GM12878 (cell line): ENCODE data around the gene BATF3. TPM values are rescaled to one million over a fixed set of nuclear protein-coding genes. Genes with fewer than 3 reads are reported as not detected.

Source experiments
- ATAC-seq: fragments of 200-7000 bp; cut with Tn5 transposase; 3 replicates; pipeline ENCODE4 v1.9.1; 2020; ENCODE audit warnings: mild to moderate bottlenecking, moderate library complexity
- BruUV-seq: library from RNA; stranded (reverse); fragments of 400-500 nt; replicated peaks from 2 replicates; lab custom pipeline; 2021; lab: Mats Ljungman, UMichigan
- CTCF ChIA-PET: fragments of 300-600 bp; sonication (Branson Sonifier 250); formaldehyde crosslinking; extraction: SDS; loops from one replicate; lab custom pipeline; 2021; ENCODE audit warnings: inconsistent platforms; lab: Yijun Ruan, JAX
- POLR2A ChIA-PET: fragments of 350-600 bp; formaldehyde crosslinking; extraction: SDS; loops from one replicate; lab custom pipeline; 2021; ENCODE audit warnings: inconsistent platforms; lab: Charles Lee
- RAD21 ChIA-PET: fragments of 300-600 bp; sonication (Branson Sonifier 250); formaldehyde crosslinking; loops from one replicate; lab custom pipeline; 2023; ENCODE audit warnings: antibody characterized with exemption; ENCODE audit not compliant: unreplicated experiment; lab: Charles Lee
- SMC1A ChIA-PET: fragments of 300-600 bp; sonication (Branson Sonifier 250); formaldehyde crosslinking; loops from one replicate; lab custom pipeline; 2023; ENCODE audit not compliant: unreplicated experiment, uncharacterized antibody; lab: Charles Lee
- DNase-seq: peaks from one replicate; pipeline ENCODE4 v3.0.0-alpha.2; 2011; ENCODE audit warnings: low read depth, low spot score
- FAIRE-seq: peaks from 3 replicates; lab custom pipeline; 2011; peaks lifted over from hg19 to GRCh38; lab: Jason Lieb, UNC
- H2AFZ ChIP-seq: 2 replicates; pipeline ENCODE4 v1.6.0; 2011; ENCODE audit warnings: low read depth, low read length, control low read depth; ENCODE audit not compliant: control insufficient read depth
- H3K27ac ChIP-seq: 2 replicates; pipeline ENCODE4 v1.5.1; 2011; ENCODE audit warnings: control low read depth; ENCODE audit not compliant: control insufficient read depth, insufficient read depth
- H3K27me3 ChIP-seq, 2 experiments: replicated peaks in 1 of 2; 2 replicates each; pipeline versions ENCODE4 v1.6.0 to v1.6.1; 2011; ENCODE audit warnings: low read length in 1 of 2; ENCODE audit not compliant: control insufficient read depth in 2 of 2, insufficient read depth in 2 of 2
- H3K36me3 ChIP-seq, 2 experiments: 2 replicates each; pipeline ENCODE4 v1.5.1; 2011; ENCODE audit warnings: low read length in 1 of 2; ENCODE audit not compliant: control insufficient read depth in 2 of 2, insufficient read depth in 2 of 2
- H3K4me1 ChIP-seq: 2 replicates; pipeline ENCODE4 v1.6.1; 2011; ENCODE audit warnings: mild to moderate bottlenecking, low read length, moderate library complexity, mixed read lengths; ENCODE audit not compliant: control insufficient read depth, insufficient read depth
- H3K4me2 ChIP-seq: 2 replicates; pipeline ENCODE4 v1.6.0; 2011; ENCODE audit warnings: control low read depth; ENCODE audit not compliant: control insufficient read depth, insufficient read depth
- H3K4me3 ChIP-seq: fragments of 200-600 bp; sonication (generic); 2 replicates; pipeline ENCODE4 v1.5.1; 2016
- H3K79me2 ChIP-seq: 2 replicates; pipeline ENCODE4 v1.6.0; 2011; ENCODE audit warnings: low read length; ENCODE audit not compliant: control insufficient read depth, insufficient read depth
- H3K9ac ChIP-seq: 2 replicates; pipeline ENCODE4 v1.8.0; 2011; ENCODE audit warnings: low read length, control low read depth, mixed read lengths; ENCODE audit not compliant: control insufficient read depth, insufficient read depth
- H3K9me3 ChIP-seq: replicated peaks from 3 replicates; pipeline ENCODE4 v1.5.1; 2011; ENCODE audit warnings: mild to moderate bottlenecking, low read length; ENCODE audit not compliant: control insufficient read depth, insufficient read depth
- H4K20me1 ChIP-seq: 2 replicates; pipeline ENCODE4 v1.6.0; 2011; ENCODE audit not compliant: control insufficient read depth, insufficient read depth
- BCL3 ChIP-seq: IDR thresholded peaks from 2 replicates; pipeline ENCODE4 v1.6.1; 2011; ENCODE audit warnings: borderline replicate concordance, low read depth, mild to moderate bottlenecking, moderate library complexity, low read length; ENCODE audit not compliant: insufficient read depth, poor library complexity, severe bottlenecking
- BRCA1 ChIP-seq: IDR thresholded peaks from 2 replicates; pipeline ENCODE4 v1.6.1; 2011; ENCODE audit warnings: low read depth, low read length, improper control_type of control experiment
- RB1 ChIP-seq: fragments of 450-650 bp; formaldehyde crosslinking; IDR thresholded peaks from 2 replicates; pipeline ENCODE4 v1.6.1; 2017; ENCODE audit warnings: mild to moderate bottlenecking, borderline replicate concordance
- ZBTB4 ChIP-seq: fragments of 450-650 bp; formaldehyde crosslinking; IDR thresholded peaks from 2 replicates; pipeline ENCODE4 v1.4.0; 2022; ENCODE audit warnings: mild to moderate bottlenecking, moderate library complexity
- WGBS: methylation state at CpG from one replicate; pipeline ENCODE4 v1.1.6; 2016; ENCODE audit warnings: low lambda C conversion rate; ENCODE audit not compliant: insufficient replicate concordance, insufficient coverage; ENCODE audit errors: missing lambda C conversion rate; 5-methylcytosine and 5-hydroxymethylcytosine counted together
- in situ Hi-C: fragments of 300-500 bp; cut with MboI; formaldehyde crosslinking; loops from 9 replicates; pipeline ENCODE4 v1.14.3; 2018; ENCODE audit warnings: mixed read lengths
- intact Hi-C: fragments of 100-400 bp; cut with micrococcal nuclease; formaldehyde crosslinking; loops from one replicate; pipeline ENCODE4 v1.14.2; 2022; ENCODE audit not compliant: unreplicated experiment
- polyA plus RNA-seq, 11 experiments: library from polyadenylated mRNA; depleted of rRNA in 4 of 11; unstranded in 6 of 11; stranded (reverse) in 5 of 11; fragments of >200 nt; fragmentation: Nextera tagmentation in 4 of 11; fragmentation: Illumina TruSeq in 1 of 11; extraction: Ambion mirVana in 4 of 11; extraction: Trizol in 1 of 11; gene quantifications; 1 replicate in 1 of 11; 2 replicates in 10 of 11; pipeline versions ENCODE4 v1.2.1 to v1.2.3, GENCODE V29; 2011 to 2016; ENCODE audit warnings: inconsistent platforms in 2 of 11, missing spikeins in 2 of 11, low read depth in 1 of 11
- total RNA-seq, 4 experiments: library from RNA; depleted of rRNA in 3 of 4; stranded (reverse); fragments of >200 nt in 3 of 4; fragmentation: Illumina TruSeq in 1 of 4; extraction: Trizol in 1 of 4; gene quantifications; 2 replicates each; pipeline versions ENCODE4 v1.2.1 to v1.2.3, GENCODE V29; 2013 to 2021

Gene BATF3
- total and polyA plus RNA-seq, 10 of the 15 experiments (the other 5 are each of a cell fraction or from before 2014, with no cell fraction given): 11.1 to 56.8 (median 30.8) TPM

GRCh38 chr1:212674872-212675271 is 24.8 kb downstream of the BATF3 start:
- 81% methylated on average over 3 of the region's 3 CpGs for WGBS
- ChIA-PET CTCF (interaction anchor here (0.6 to 0.8 kb wide), 2 partner anchors 107 to 185 kb away, joined by 3 read pairs; no protein-coding TSS in a partner anchor), SMC1A (interaction anchor here (1.3 to 1.5 kb wide), 4 partner anchors 10 to 198 kb away, joined by 3 to 5 read pairs (median 4); no protein-coding TSS in a partner anchor), POLR2A (interaction anchor here (0.5 kb wide), 1 partner anchor 188 kb away, joined by 3 read pairs; no protein-coding TSS in a partner anchor), RAD21 (interaction anchor here (1.3 kb wide), 1 partner anchor 23 kb away, joined by 3 read pairs; no protein-coding TSS in a partner anchor)
- in situ Hi-C loops (no loop called here), intact Hi-C loops (loop anchor here (5.0 kb wide), 1 partner anchor 302 kb away; no protein-coding TSS in a partner anchor)
- no peak for DNase-seq
- BruUV-seq: no TSS peak
- Histone ChIP-seq H2AFZ (no peak overlapping the region), H3K27me3 (no peaks in the 10 kb centered on the region), H3K4me3 (no peak overlapping the region), H3K79me2 (no peaks in the 10 kb centered on the region), H3K9me3 (no peaks in the 10 kb centered on the region), H4K20me1 (no peaks in the 10 kb centered on the region), H3K27ac (no peak overlapping the region), H3K36me3 (no peaks in the 10 kb centered on the region), H3K9ac (no peak overlapping the region), H3K4me2 (no peak overlapping the region), H3K4me1 (peaks cover 40% of the 10 kb centered on the region)
- no peak for FAIRE-seq
- TF ChIP-seq ZBTB4 (CRISPR knock-in tag) (no peak), BCL3 (no peak), BRCA1 (no peak), RB1 (no peak)
- no peak for ATAC-seq
